Central memory CD4-positive, alpha-beta T cell (primary cell): Measurements from ENCODE around the gene MYG1.
"Not testable (repeated sequence)": the region's sequence is repeated elsewhere in the genome, so short reads cannot be mapped to it uniquely, and the experiment has no call there.

ENCODE experiments used
- DNase-seq: peaks from one replicate; pipeline ENCODE4 v3.0.0; 2022

Gene MYG1

GRCh38 chr12:53287741-53288216 lies 11.7 kb upstream of the MYG1 start:
- DNase-seq = peak; percentile 66

GRCh38 chr12:53288322-53288721 lies 11.2 kb upstream of the MYG1 start:
- no peak for DNase-seq

- no peak for DNase-seq
These were observed 9.6 kb upstream of the MYG1 start for GRCh38 chr12:53289891-53290290.

GRCh38 chr12:53290661-53291060 lies 8.8 kb upstream of the MYG1 start:
- no peak for DNase-seq

- DNase-seq = no peak
These were observed 7.1 kb upstream of the MYG1 start for GRCh38 chr12:53292426-53292825.

GRCh38 chr12:53295070-53295890 lies 4.2 kb upstream of the MYG1 start, which contains the start of gene PFDN5:
PFDN5 (plus strand) TSS chr12:53295542; CDS start chr12:53295568, 26 bp downstream.
- peak; percentile 89 for DNase-seq

- DNase-seq = no peak
These were observed 3.6 kb upstream of the MYG1 start for GRCh38 chr12:53295891-53296219.

GRCh38 chr12:53297106-53297505 lies 2.4 kb upstream of the MYG1 start:
- DNase-seq = not testable (repeated sequence)

- DNase-seq = no peak
These were observed 1.3 kb upstream of the MYG1 start for GRCh38 chr12:53298164-53298563.

GRCh38 chr12:53299101-53299453 lies 418 bp upstream of the MYG1 start:
- DNase-seq = peak; percentile 21

- no peak for DNase-seq
These were observed 692 bp downstream of the MYG1 start for GRCh38 chr12:53300187-53300586.

- no peak for DNase-seq
These were observed 3.4 kb downstream of the MYG1 start for GRCh38 chr12:53302903-53303302.

GRCh38 chr12:53306826-53307225 lies 7.3 kb downstream of the MYG1 start:
- DNase-seq = no peak

- DNase-seq = no peak
These were observed 8.8 kb downstream of the MYG1 start for GRCh38 chr12:53308276-53308675.

GRCh38 chr12:53313996-53314395 lies 14.5 kb downstream of the MYG1 start:
- no peak for DNase-seq

- DNase-seq = no peak
These were observed 21.1 kb downstream of the MYG1 start for GRCh38 chr12:53320352-53321195.

GRCh38 chr12:53324113-53324778 lies 24.8 kb downstream of the MYG1 start:
- peak; percentile 64 for DNase-seq

- DNase-seq = peak; percentile 68
These were observed 25.4 kb downstream of the MYG1 start for GRCh38 chr12:53324779-53325510.

- peak; percentile 7 for DNase-seq
These were observed 26.1 kb downstream of the MYG1 start for GRCh38 chr12:53325511-53326061.

- DNase-seq = no peak
These were observed 27.1 kb downstream of the MYG1 start for GRCh38 chr12:53326460-53327185.

- DNase-seq = no peak
These were observed 28.0 kb downstream of the MYG1 start for GRCh38 chr12:53327435-53328042.
